ENCODE results near the gene XAB2. TPM values are rescaled to one million over a fixed set of nuclear protein-coding genes. Genes with fewer than 3 reads are reported as not detected.

XAB2 gene
- total and polyA plus RNA-seq, 2 donors (not counting 3 experiments of a cell fraction or from before 2014, with no cell fraction given) = 37.3 to 47.6 TPM

GRCh38 chr19:7606289-7606688 is 23.1 kb downstream of the XAB2 start:
- Histone ChIP-seq H3K27me3 (ENCODE audit: control insufficient read depth in 2 of 2, insufficient read depth in 2 of 2, low read length in 2 of 2) (no peaks in the 10 kb centered on the region), H3K4me3 (replicated peaks in 1 of 3; ENCODE audit: insufficient read depth in 1 of 3, low read depth in 1 of 3, low read length in 3 of 3) (no peak overlapping the region), H3K9ac (replicated peaks; ENCODE audit: extremely low read depth, insufficient read depth, low read length) (no peak overlapping the region), H3K27ac (ENCODE audit: insufficient read depth, low read depth, low read length) (no peak overlapping the region), H3K36me3 (ENCODE audit: control insufficient read depth in 2 of 2, extremely low read depth in 1 of 2, insufficient read depth in 2 of 2, low read length in 2 of 2) (no peaks in the 10 kb centered on the region), H3K9me3 (replicated peaks; ENCODE audit: control insufficient read depth, insufficient read depth, low read length) (no peaks in the 10 kb centered on the region), H2AFZ (ENCODE audit: low read depth, low read length) (no peak overlapping the region), H3K4me2 (ENCODE audit: insufficient read depth, low read length) (no peak overlapping the region), H3K4me1 (ENCODE audit: control insufficient read depth, extremely low read depth, insufficient read depth, low read length) (no peaks in the 10 kb centered on the region), H3K9me1 (replicated peaks; ENCODE audit: control insufficient read depth, extremely low read depth, insufficient read depth, low read length) (no peaks in the 10 kb centered on the region), H3K79me2 (ENCODE audit: control insufficient read depth, insufficient read depth, low read length) (no peaks in the 10 kb centered on the region), H4K20me1 (replicated peaks; ENCODE audit: control insufficient read depth, extremely low read depth, insufficient read depth, low read length) (no peaks in the 10 kb centered on the region)
- no peak for FAIRE-seq
- POLR2A ChIA-PET = no interaction called here
- CTCF ChIA-PET = interaction anchor here (1.1 to 1.3 kb wide), 2 partner anchors 193 to 252 kb away, joined by 3 read pairs; no protein-coding TSS in a partner anchor
- BruUV-seq (replicated peaks) = no TSS peak
- dilution Hi-C loops (cut with MboI; ENCODE audit: extremely low pct_ligation_motif_present, low sequenced_read_pairs) (no loop called here), intact Hi-C loops (cut with micrococcal nuclease) (no loop called here)
- DNase-seq (ENCODE audit: low read depth, low spot score) = no peak
- no peak for TF ChIP-seq GATA2 (IDR thresholded peaks at IDR 0.05; ENCODE audit: insufficient read depth, insufficient read length, low read depth, low read length)
- TF ChIP-seq EZH2 (IDR thresholded peaks at IDR 0.05; ENCODE audit: borderline replicate concordance, low read depth, low read length, severe bottlenecking) = no peak
- no peak for TF ChIP-seq CTCF (IDR thresholded peaks at IDR 0.05; ENCODE audit: extremely low read depth in 1 of 2, insufficient read depth in 1 of 2, low read depth in 1 of 2, low read length in 2 of 2)
- TF ChIP-seq POLR2AphosphoS5 (IDR thresholded peaks at IDR 0.05; ENCODE audit: insufficient read depth, low read depth, low read length) = no peak
- no peak for TF ChIP-seq JUN (IDR thresholded peaks at IDR 0.05; ENCODE audit: borderline replicate concordance, insufficient read depth, insufficient read length, low read depth)
- no peak for TF ChIP-seq MYC (IDR thresholded peaks at IDR 0.05; ENCODE audit: low read depth, low read length)
- no peak for TF ChIP-seq FOS (IDR thresholded peaks at IDR 0.05; ENCODE audit: borderline replicate concordance, insufficient read depth, low read length)
- TF ChIP-seq MAX (IDR thresholded peaks at IDR 0.05; ENCODE audit: insufficient read depth, insufficient read length) = no peak
- no peak for TF ChIP-seq POLR2A (IDR thresholded peaks at IDR 0.05; ENCODE audit: low read depth, low read length)

Measured in endothelial cell of umbilical vein (primary cell).